Adrenal gland (tissue), 12 donors: ENCODE data around the gene ACTR1B. TPM values are rescaled to one million over a fixed set of nuclear protein-coding genes. Genes with fewer than 3 reads are reported as not detected.

Experiments
- DNase-seq, 7 donors: peaks; one replicate each; pipeline ENCODE4 v3.0.0-alpha.2; 2019 to 2020
- H3K27ac ChIP-seq, 5 donors: fragments of 200-600 bp; sonication (generic) in 4 of 5; 1 replicate in 3 of 5; 2 replicates in 2 of 5; pipeline versions ENCODE4 v1.5.1 to v1.8.0; 2016 to 2020; ENCODE audit warnings: mild to moderate bottlenecking in 1 of 5
- H3K27me3 ChIP-seq: fragments of 200-600 bp; 2 replicates; pipeline ENCODE4 v1.8.0; 2021
- H3K36me3 ChIP-seq, 2 donors: fragments of 200-600 bp; replicated peaks in 1 of 2; 1 replicate in 1 of 2; 2 replicates in 1 of 2; pipeline versions ENCODE4 v1.5.1 to v1.8.0; 2018 to 2022
- H3K4me1 ChIP-seq, 2 donors: fragments of 200-600 bp; replicated peaks in 1 of 2; 1 replicate in 1 of 2; 2 replicates in 1 of 2; pipeline versions ENCODE4 v1.5.1 to v1.8.0; 2018 to 2021
- H3K4me3 ChIP-seq, 4 donors: fragments of 200-600 bp; sonication (generic) in 3 of 4; one replicate each; pipeline ENCODE4 v1.5.1; 2016 to 2018
- H3K9me3 ChIP-seq, 3 donors: fragments of 200-600 bp; sonication (generic) in 1 of 3; replicated peaks in 1 of 3; 1 replicate in 2 of 3; 2 replicates in 1 of 3; pipeline versions ENCODE4 v1.5.1 to v1.8.0; 2016 to 2021
- POLR2A ChIP-seq, 2 donors: fragments of 450-650 bp; IDR thresholded peaks; one replicate each; pipeline ENCODE4 v1.6.1; 2017; ENCODE audit warnings: antibody characterized with exemption in 2 of 2, mild to moderate bottlenecking in 2 of 2, moderate library complexity in 1 of 2
- WGBS, 4 donors: extraction: QIAGEN DNeasy Blood & Tissue Kit in 2 of 4; methylation state at CpG; one replicate each; pipeline versions ENCODE4 v1.1.5 to v1.1.7; 2013 to 2017; 5-methylcytosine and 5-hydroxymethylcytosine counted together
- intact Hi-C, 2 donors: fragments of 100-400 bp; cut with DNase I; formaldehyde crosslinking; loops; one replicate each; pipeline versions ENCODE4 v1.14.1 to v1.15.0; 2022 to 2023
- polyA plus RNA-seq, 3 donors: library from polyadenylated mRNA; stranded (reverse); fragments of 200-250 nt in 2 of 3; fragments of 350-450 nt in 1 of 3; fragmentation: Illumina TruSeq in 1 of 3; extraction: RNeasy Lipid Tissue Mini Kit (QIAGEN cat#74804) in 1 of 3; gene quantifications; one replicate each; pipeline ENCODE4 v1.2.3, GENCODE V29; 2013 to 2014
- total RNA-seq, 9 donors: library from RNA; depleted of rRNA in 4 of 9; stranded (reverse); fragments of >200 nt in 4 of 9; fragments of 120-200 nt in 1 of 9; fragmentation: NEBNext Ultra II Directional in 1 of 9; extraction: Animal tissue kit (Norgen Biotek cat#: 25700) in 1 of 9; gene quantifications; one replicate each; pipeline versions ENCODE4 v1.1.0 to v1.2.4, GENCODE V29; 2013 to 2023
- TF ChIP-seq, protein P1 (sequence below), 6 experiments: fragments of 450-650 bp in 4 of 6; fragments of 200-600 bp in 2 of 6; sonication (generic) in 1 of 6; IDR thresholded peaks; 1 replicate in 5 of 6; 2 replicates in 1 of 6; pipeline versions ENCODE4 v1.5.1 to v1.8.0; 2016 to 2021; ENCODE audit warnings: antibody characterized with exemption in 6 of 6, mild to moderate bottlenecking in 2 of 6, moderate library complexity in 1 of 6
- donor health status: healthy with polysubstance abuse.
- donor health status: Bipolar disorder and iron deficiency.
- donor health status: DM: yes; HTN: yes; CAD: no.
- donor health status: DM: no; HTN: no; CAD: no.
- donor health status: DM: no; HTN: no; CAD: no.
- donor health status: DM: yes; HTN: yes; CAD: no.

Gene ACTR1B
- total and polyA plus RNA-seq, 12 donors = 39.0 to 130 (median 95.7) TPM

DNA sequence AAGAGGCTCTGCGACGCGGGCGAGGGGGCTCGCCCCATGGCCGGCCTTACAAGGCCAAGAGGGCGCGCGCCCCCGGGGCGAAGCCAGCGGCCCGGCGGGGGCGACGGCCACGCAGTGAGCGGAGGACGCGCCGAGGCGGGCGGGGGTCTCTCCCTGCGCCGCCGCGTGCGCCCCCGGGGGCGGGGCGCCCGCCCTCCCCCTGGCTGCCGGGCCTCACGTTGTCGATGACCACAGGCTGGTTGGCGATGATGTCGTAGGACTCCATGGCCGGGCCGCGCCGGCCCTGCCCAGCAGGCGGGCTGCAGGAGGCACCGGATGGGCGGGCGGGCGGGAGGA lies 250 bp downstream of the ACTR1B start:
- H3K9me3 ChIP-seq = no peaks in the 10 kb centered on the region
- no peaks in the 10 kb centered on the region for H3K27me3 ChIP-seq
- H3K4me3 ChIP-seq = peak overlapping the region; percentile 32 to 86 (median 48)
- intact Hi-C loops = no loop called here
- H3K27ac ChIP-seq = peak overlapping the region; percentile 83 to 99 (median 97)
- 0 to 1% (median 0%) methylated on average over 8 to 46 of the region's 46 CpGs for WGBS, 4 donors
- TF ChIP-seq, protein P1, sequence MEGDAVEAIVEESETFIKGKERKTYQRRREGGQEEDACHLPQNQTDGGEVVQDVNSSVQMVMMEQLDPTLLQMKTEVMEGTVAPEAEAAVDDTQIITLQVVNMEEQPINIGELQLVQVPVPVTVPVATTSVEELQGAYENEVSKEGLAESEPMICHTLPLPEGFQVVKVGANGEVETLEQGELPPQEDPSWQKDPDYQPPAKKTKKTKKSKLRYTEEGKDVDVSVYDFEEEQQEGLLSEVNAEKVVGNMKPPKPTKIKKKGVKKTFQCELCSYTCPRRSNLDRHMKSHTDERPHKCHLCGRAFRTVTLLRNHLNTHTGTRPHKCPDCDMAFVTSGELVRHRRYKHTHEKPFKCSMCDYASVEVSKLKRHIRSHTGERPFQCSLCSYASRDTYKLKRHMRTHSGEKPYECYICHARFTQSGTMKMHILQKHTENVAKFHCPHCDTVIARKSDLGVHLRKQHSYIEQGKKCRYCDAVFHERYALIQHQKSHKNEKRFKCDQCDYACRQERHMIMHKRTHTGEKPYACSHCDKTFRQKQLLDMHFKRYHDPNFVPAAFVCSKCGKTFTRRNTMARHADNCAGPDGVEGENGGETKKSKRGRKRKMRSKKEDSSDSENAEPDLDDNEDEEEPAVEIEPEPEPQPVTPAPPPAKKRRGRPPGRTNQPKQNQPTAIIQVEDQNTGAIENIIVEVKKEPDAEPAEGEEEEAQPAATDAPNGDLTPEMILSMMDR (IDR thresholded peaks at IDR 0.05) = peak in 1 of 6 experiments; percentile 0
- TF ChIP-seq POLR2A (IDR thresholded peaks at IDR 0.05) = no peak
- peaks cover 0 to 10% of the 10 kb centered on the region in 2 donors for H3K36me3 ChIP-seq
- DNase-seq = no peak
- peaks cover 12 to 30% of the 10 kb centered on the region in 2 donors for H3K4me1 ChIP-seq

DNA sequence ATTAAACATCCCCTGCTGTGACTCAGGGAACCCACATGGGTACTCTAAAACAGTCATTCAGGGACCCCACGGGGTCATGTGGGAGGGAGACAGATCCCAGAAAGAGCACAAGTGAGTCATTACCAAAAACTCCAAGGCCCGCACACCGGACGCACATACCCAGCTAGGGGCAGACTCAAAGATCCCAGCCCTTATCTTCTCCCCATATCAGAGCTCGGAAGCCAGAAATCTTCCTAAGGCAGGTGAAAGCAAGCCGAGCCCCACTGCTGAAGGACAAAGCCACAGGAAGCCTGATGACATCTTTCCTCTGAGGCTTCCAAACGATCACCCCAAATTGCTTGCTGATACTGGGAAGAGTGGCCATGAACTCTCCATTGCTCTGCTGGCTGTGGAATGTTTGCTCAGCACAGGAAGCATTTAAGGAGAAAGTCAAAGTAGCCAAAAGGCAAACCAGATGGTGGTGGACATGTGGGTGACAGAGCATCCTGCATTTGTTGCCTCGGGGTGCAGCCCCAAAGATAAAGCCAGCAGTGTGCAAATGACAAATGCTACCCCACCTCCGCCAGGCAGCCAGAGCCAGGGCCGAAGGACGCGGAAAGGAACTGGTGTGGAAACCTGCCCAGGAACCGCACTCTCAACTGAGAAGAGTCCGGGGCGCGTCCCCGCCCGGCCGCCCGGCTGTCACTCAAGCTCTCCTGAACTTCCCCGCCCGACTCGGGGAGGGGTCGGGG lies 784 bp downstream of the ACTR1B start:
- TF ChIP-seq, protein P1 (IDR thresholded peaks at IDR 0.05) = peak in 1 of 6 experiments; percentile 1
- peak; percentile 46 to 87 for TF ChIP-seq POLR2A (IDR thresholded peaks at IDR 0.05)
- peak overlapping the region; percentile 83 to 99 (median 97) for H3K27ac ChIP-seq
- intact Hi-C loops = no loop called here

DNA sequence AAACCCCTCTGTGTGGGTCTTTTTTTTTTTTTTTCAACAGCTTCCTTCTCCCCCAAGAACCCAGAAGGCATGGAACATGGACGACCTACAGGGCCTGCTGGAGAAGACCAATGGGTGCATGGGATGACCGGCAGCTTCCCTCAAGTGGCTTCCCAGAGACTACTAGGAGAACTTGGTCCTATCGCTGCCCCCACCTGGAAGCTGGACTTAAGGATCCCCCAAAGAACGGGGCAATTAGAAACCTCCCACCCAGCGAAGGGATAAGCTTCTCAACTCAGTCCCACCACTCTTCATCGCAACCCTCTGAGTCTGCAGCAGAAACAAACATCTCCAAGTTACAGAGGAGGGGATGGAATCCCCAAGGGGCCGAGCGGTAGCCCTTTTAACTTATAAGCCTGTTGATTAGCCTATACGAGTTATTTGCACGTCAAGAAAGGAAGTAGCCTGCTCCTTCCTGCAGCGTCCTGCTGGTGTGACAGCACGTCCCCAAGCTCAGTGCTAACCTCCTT lies 1.4 kb downstream of the ACTR1B start:
- peaks cover 0 to 21% of the 10 kb centered on the region in 2 donors for H3K36me3 ChIP-seq
- intact Hi-C loops = no loop called here
- DNase-seq = no peak
- H3K27ac ChIP-seq = peak overlapping the region; percentile 83 to 99 (median 97)
- TF ChIP-seq, protein P1 (IDR thresholded peaks at IDR 0.05) = no peak
- TF ChIP-seq POLR2A (IDR thresholded peaks at IDR 0.05) = no peak
- H3K27me3 ChIP-seq = no peaks in the 10 kb centered on the region
- no peaks in the 10 kb centered on the region for H3K9me3 ChIP-seq
- WGBS, 4 donors = 35 to 68% (median 40%) methylated on average over 4 to 12 of the region's 12 CpGs
- H3K4me3 ChIP-seq = peak overlapping the region in 2 of 4 donors; percentile 32 to 86
- peaks cover 12 to 30% of the 10 kb centered on the region in 2 donors for H3K4me1 ChIP-seq

More for the DNA sequence above, 784 bp downstream of the ACTR1B start:
- peaks cover 12 to 30% of the 10 kb centered on the region in 2 donors for H3K4me1 ChIP-seq
- peaks cover 0 to 15% of the 10 kb centered on the region in 2 donors for H3K36me3 ChIP-seq
- H3K9me3 ChIP-seq = no peaks in the 10 kb centered on the region
- DNase-seq = peak; percentile 74 to 93 (median 89)
- peak overlapping the region; percentile 32 to 86 (median 48) for H3K4me3 ChIP-seq
- WGBS, 4 donors = 0 to 1% (median 1%) methylated on average over 11 to 24 of the region's 24 CpGs
- H3K27me3 ChIP-seq = no peaks in the 10 kb centered on the region

DNA sequence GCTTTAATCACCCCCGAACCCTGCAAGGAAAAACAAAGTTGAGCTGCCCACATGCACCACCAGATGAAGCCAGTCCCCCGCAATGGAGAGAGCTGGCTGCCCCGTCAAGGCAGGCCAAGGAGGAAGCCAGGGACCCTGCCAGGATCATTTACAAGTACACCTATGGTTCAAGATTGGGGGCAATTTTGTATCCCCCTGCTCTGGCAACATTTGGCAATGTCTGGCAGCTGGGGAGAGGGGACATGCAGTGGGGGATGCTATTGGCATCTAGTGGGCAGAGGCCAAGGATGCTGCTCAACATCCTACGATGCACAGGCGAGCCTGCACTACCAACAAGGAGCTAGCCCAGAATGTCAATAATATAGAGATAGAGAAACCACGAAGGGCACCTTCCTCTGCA lies 1.9 kb downstream of the ACTR1B start:
- no peak overlapping the region for H3K4me3 ChIP-seq
- no peak for DNase-seq
- no peaks in the 10 kb centered on the region for H3K9me3 ChIP-seq
- H3K36me3 ChIP-seq = peaks cover 0 to 27% of the 10 kb centered on the region in 2 donors
- H3K27me3 ChIP-seq = no peaks in the 10 kb centered on the region
- 88 to 92% (median 90%) methylated on average over 6 of the region's 6 CpGs for WGBS, 4 donors
- H3K27ac ChIP-seq = peak overlapping the region in 2 of 5 donors; percentile 97 to 98
- intact Hi-C loops = no loop called here
- H3K4me1 ChIP-seq = peaks cover 12 to 30% of the 10 kb centered on the region in 2 donors
- TF ChIP-seq, protein P1 (IDR thresholded peaks at IDR 0.05) = no peak
- TF ChIP-seq POLR2A (IDR thresholded peaks at IDR 0.05) = no peak
